ENCODE measurements around the gene CDKN2C. TPM values are rescaled to one million over a fixed set of nuclear protein-coding genes. Genes with fewer than 3 reads are reported as not detected.
A peak's percentile ranks its signal among the peaks of the same experiment; 100 is the strongest.
"Not testable (repeated sequence)": the region's sequence is repeated elsewhere in the genome, so short reads cannot be mapped to it uniquely, and the experiment has no call there.

CDKN2C gene
- total RNA-seq, 1 experiment from 2014 or later: 50.4 TPM

- POLR2A ChIA-PET: no interaction called here
- H3K9me3 ChIP-seq (ENCODE audit: control insufficient read depth, insufficient read depth, low read depth, low read length): no peaks in the 10 kb centered on the region
- in situ Hi-C loops (cut with HindIII; ENCODE audit: low pct_unique_long_range_greater_than_20kb, low sequenced_read_pairs): no loop called here
- no peaks in the 10 kb centered on the region for H3K27me3 ChIP-seq (ENCODE audit: control insufficient read depth, insufficient read depth, low read length)
- TF ChIP-seq SIN3A (IDR thresholded peaks at IDR 0.05; ENCODE audit: borderline replicate concordance, insufficient read depth, low read depth, low read length) (no peak), TCF7L2 (IDR thresholded peaks at IDR 0.05; ENCODE audit: low read depth, low read length) (no peak), POLR2AphosphoS5 (IDR thresholded peaks at IDR 0.05; ENCODE audit: low read depth, low read length) (no peak)
- TF ChIP-seq, protein P1, sequence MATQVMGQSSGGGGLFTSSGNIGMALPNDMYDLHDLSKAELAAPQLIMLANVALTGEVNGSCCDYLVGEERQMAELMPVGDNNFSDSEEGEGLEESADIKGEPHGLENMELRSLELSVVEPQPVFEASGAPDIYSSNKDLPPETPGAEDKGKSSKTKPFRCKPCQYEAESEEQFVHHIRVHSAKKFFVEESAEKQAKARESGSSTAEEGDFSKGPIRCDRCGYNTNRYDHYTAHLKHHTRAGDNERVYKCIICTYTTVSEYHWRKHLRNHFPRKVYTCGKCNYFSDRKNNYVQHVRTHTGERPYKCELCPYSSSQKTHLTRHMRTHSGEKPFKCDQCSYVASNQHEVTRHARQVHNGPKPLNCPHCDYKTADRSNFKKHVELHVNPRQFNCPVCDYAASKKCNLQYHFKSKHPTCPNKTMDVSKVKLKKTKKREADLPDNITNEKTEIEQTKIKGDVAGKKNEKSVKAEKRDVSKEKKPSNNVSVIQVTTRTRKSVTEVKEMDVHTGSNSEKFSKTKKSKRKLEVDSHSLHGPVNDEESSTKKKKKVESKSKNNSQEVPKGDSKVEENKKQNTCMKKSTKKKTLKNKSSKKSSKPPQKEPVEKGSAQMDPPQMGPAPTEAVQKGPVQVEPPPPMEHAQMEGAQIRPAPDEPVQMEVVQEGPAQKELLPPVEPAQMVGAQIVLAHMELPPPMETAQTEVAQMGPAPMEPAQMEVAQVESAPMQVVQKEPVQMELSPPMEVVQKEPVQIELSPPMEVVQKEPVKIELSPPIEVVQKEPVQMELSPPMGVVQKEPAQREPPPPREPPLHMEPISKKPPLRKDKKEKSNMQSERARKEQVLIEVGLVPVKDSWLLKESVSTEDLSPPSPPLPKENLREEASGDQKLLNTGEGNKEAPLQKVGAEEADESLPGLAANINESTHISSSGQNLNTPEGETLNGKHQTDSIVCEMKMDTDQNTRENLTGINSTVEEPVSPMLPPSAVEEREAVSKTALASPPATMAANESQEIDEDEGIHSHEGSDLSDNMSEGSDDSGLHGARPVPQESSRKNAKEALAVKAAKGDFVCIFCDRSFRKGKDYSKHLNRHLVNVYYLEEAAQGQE (IDR thresholded peaks at IDR 0.05; ENCODE audit: insufficient read depth in 1 of 2, low read depth in 2 of 2, low read length in 1 of 2): no peak
- TF ChIP-seq, protein P2, sequence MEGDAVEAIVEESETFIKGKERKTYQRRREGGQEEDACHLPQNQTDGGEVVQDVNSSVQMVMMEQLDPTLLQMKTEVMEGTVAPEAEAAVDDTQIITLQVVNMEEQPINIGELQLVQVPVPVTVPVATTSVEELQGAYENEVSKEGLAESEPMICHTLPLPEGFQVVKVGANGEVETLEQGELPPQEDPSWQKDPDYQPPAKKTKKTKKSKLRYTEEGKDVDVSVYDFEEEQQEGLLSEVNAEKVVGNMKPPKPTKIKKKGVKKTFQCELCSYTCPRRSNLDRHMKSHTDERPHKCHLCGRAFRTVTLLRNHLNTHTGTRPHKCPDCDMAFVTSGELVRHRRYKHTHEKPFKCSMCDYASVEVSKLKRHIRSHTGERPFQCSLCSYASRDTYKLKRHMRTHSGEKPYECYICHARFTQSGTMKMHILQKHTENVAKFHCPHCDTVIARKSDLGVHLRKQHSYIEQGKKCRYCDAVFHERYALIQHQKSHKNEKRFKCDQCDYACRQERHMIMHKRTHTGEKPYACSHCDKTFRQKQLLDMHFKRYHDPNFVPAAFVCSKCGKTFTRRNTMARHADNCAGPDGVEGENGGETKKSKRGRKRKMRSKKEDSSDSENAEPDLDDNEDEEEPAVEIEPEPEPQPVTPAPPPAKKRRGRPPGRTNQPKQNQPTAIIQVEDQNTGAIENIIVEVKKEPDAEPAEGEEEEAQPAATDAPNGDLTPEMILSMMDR (IDR thresholded peaks at IDR 0.05): no peak
- ATAC-seq (no peak), DNase-seq (ENCODE audit: low read depth, low spot score) (no peak)
- CTCF ChIA-PET: no interaction called here
- BruUV-seq (replicated peaks): no TSS peak
- intact Hi-C loops (cut with micrococcal nuclease; ENCODE audit: unreplicated experiment): no loop called here
- no peaks in the 10 kb centered on the region for H3K36me3 ChIP-seq (ENCODE audit: control insufficient read depth, insufficient read depth, low read length)
- peaks cover 13% of the 10 kb centered on the region for H3K4me1 ChIP-seq (ENCODE audit: control insufficient read depth, insufficient read depth, low read length)
- H3K4me3 ChIP-seq (ENCODE audit: low read depth in 2 of 2, low read length in 2 of 2): no peak overlapping the region
- no peak overlapping the region for H3K27ac ChIP-seq (ENCODE audit: low read length)
Observed at GRCh38 chr1:50949286-50949982, 20.6 kb upstream of the CDKN2C start.

DNA sequence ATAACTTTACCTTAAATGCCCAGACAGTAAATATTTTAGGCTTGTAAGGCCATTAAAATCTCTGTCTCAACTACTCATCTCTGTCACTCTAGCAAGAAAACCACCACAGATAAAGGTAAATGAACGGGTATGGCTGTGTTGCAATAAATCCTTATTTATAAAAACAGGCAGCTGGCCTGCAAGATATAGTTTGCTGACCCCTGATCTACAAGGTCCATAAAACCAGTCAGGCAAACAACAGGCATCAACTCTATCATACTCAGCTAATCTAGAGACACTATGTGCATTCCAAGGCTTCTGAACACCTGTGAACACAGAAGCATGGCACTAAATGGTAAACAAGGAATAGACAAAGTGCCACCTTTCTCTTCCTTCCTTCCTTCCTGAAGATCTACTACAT lies 19.6 kb upstream of the CDKN2C start:
- in situ Hi-C loops (cut with HindIII; ENCODE audit: low pct_unique_long_range_greater_than_20kb, low sequenced_read_pairs) (no loop called here), intact Hi-C loops (cut with micrococcal nuclease; ENCODE audit: unreplicated experiment) (no loop called here)
- H3K9me3 ChIP-seq (ENCODE audit: control insufficient read depth, insufficient read depth, low read depth, low read length): no peaks in the 10 kb centered on the region
- no peaks in the 10 kb centered on the region for H3K36me3 ChIP-seq (ENCODE audit: control insufficient read depth, insufficient read depth, low read length)
- H3K4me3 ChIP-seq (ENCODE audit: low read depth in 2 of 2, low read length in 2 of 2): no peak overlapping the region
- peaks cover 13% of the 10 kb centered on the region for H3K4me1 ChIP-seq (ENCODE audit: control insufficient read depth, insufficient read depth, low read length)
- TF ChIP-seq TCF7L2 (IDR thresholded peaks at IDR 0.05; ENCODE audit: low read depth, low read length) (0 out of 2 replicates have a peak, but pooled peaks have one; percentile 41), SIN3A (IDR thresholded peaks at IDR 0.05; ENCODE audit: borderline replicate concordance, insufficient read depth, low read depth, low read length) (no peak)
- TF ChIP-seq, protein P2 (IDR thresholded peaks at IDR 0.05): no peak
- ChIA-PET CTCF (interaction anchor here (0.5 to 1.0 kb wide), 3 partner anchors 10 to 21 kb away, joined by 3 read pairs; partner anchors contain the start of gene FAF1), POLR2A (no interaction called here)
- ATAC-seq: no peak; the same call in 1 of the 2 replicates
- no TSS peak for BruUV-seq (replicated peaks)
- no peaks in the 10 kb centered on the region for H3K27me3 ChIP-seq (ENCODE audit: control insufficient read depth, insufficient read depth, low read length)
- no peak overlapping the region for H3K27ac ChIP-seq (ENCODE audit: low read length)
- DNase-seq (ENCODE audit: low read depth, low spot score): no peak

DNA sequence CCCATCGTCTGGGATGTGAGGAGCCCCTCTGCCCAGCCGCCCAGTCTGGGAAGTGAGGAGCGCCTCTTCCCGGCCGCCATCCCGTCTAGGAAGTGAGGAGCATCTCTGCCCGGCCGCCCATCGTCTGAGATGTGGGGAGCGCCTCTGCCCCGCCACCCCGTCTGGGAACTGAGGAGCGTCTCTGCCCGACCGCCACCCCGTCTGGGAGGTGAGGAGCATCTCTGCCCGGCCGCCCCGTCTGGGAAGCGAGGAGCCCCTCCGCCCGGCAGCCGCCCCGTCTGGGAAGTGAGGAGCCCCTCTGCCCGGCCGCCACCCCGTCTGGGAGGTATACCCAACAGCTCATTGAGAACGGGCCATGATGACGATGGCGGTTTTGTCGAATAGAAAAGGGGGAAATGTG lies 17.5 kb upstream of the CDKN2C start:
- BruUV-seq (replicated peaks); intact Hi-C loops (cut with micrococcal nuclease; ENCODE audit: unreplicated experiment); H3K9me3 ChIP-seq (ENCODE audit: control insufficient read depth, insufficient read depth, low read depth, low read length); DNase-seq (ENCODE audit: low read depth, low spot score); in situ Hi-C loops (cut with HindIII; ENCODE audit: low pct_unique_long_range_greater_than_20kb, low sequenced_read_pairs); ATAC-seq; H3K36me3 ChIP-seq (ENCODE audit: control insufficient read depth, insufficient read depth, low read length); CTCF ChIA-PET; H3K4me3 ChIP-seq (ENCODE audit: low read depth in 2 of 2, low read length in 2 of 2); POLR2A ChIA-PET; H3K27me3 ChIP-seq (ENCODE audit: control insufficient read depth, insufficient read depth, low read length); H3K27ac ChIP-seq (ENCODE audit: low read length): not testable (repeated sequence)
- peaks cover 13% of the 10 kb centered on the region for H3K4me1 ChIP-seq (ENCODE audit: control insufficient read depth, insufficient read depth, low read length)

Data from Panc1 (cell line).